Measurements from ENCODE around the gene PYGM.

DNA sequence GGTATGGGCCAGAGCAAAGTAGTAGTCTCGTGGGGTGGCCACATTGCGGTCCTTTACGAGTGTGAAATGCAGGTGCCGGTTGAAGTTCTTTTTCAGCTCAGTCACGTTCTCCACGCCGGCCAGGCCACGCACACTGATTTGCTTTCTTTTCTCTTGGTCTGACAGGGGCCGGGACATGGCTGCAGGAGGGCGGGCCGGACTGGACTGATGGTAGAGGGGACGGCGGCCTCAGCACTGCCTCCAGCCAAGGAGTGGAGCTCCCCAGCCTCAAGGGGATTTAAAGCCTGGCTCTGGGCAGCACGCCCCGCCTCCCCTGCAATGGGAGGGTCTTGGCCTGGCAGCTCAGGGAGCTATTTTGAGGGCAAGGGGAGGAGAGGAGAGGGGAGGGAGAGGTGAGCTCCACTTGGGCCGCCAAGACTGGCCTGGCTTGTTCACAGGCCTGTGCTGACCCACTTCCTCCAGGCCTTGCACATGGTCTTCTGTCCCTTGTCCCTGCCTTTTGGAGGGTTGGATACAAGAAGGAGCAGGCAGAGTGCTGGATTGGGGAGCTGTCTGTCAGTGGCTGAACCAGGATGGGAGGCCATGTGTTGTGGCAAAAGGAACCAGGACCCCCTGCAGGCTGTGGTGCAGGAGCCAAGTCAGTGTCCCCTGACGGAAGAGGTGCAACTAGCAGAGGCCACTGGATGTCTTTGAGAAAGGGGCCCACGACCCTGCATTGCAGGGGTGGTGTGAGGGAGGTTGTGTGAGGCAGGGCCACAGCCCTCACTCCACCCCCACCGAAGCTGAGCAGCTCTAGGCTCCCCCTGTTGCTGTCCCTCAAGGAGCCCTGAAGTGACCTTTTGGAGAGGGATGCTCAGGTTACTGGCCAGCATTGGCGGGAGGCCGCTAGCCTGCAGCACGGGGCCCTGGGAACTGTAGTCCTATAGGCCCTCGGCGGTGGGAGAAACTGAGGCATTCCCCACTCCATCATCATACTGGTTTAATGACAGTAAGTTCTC, at the start of gene PYGM:
- TF ChIP-seq CTCF (IDR thresholded peaks at IDR 0.05; ENCODE audit: control extremely low read depth in 1 of 3, insufficient read depth in 1 of 3, low read depth in 1 of 3, low read length in 3 of 3) (no peak), ATF3 (IDR thresholded peaks at IDR 0.05; ENCODE audit: insufficient read depth, low read depth, low read length) (no peak), SP1 (IDR thresholded peaks at IDR 0.05; ENCODE audit: low read depth, low read length) (no peak), POLR2A (IDR thresholded peaks at IDR 0.05; ENCODE audit: control extremely low read depth in 1 of 2, low read depth in 2 of 2, low read length in 2 of 2) (peak in 1 of 2 experiments; percentile 61; a peak in 1 of 3 replicates), EP300 (IDR thresholded peaks at IDR 0.05; ENCODE audit: borderline replicate concordance in 1 of 2, low read depth in 2 of 2, low read length in 2 of 2) (no peak), GABPA (IDR thresholded peaks at IDR 0.05; ENCODE audit: borderline replicate concordance, insufficient read depth, low read length) (0 out of 2 replicates have a peak, but pooled peaks have one; percentile 6), POLR2AphosphoS5 (IDR thresholded peaks at IDR 0.05; ENCODE audit: low read depth, low read length) (peak; percentile 13; the same call in 1 of the 2 replicates), YY1 (IDR thresholded peaks at IDR 0.05; ENCODE audit: low read depth, low read length) (no peak), EZH2 (IDR thresholded peaks at IDR 0.05; ENCODE audit: low read depth, low read length, severe bottlenecking) (no peak), MAX (IDR thresholded peaks at IDR 0.05) (peak; percentile 36; the same call in 1 of the 2 replicates)
- TF ChIP-seq, protein P1, sequence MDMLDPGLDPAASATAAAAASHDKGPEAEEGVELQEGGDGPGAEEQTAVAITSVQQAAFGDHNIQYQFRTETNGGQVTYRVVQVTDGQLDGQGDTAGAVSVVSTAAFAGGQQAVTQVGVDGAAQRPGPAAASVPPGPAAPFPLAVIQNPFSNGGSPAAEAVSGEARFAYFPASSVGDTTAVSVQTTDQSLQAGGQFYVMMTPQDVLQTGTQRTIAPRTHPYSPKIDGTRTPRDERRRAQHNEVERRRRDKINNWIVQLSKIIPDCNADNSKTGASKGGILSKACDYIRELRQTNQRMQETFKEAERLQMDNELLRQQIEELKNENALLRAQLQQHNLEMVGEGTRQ (IDR thresholded peaks at IDR 0.05; ENCODE audit: low read length) = no peak
- TF ChIP-seq, protein P2, sequence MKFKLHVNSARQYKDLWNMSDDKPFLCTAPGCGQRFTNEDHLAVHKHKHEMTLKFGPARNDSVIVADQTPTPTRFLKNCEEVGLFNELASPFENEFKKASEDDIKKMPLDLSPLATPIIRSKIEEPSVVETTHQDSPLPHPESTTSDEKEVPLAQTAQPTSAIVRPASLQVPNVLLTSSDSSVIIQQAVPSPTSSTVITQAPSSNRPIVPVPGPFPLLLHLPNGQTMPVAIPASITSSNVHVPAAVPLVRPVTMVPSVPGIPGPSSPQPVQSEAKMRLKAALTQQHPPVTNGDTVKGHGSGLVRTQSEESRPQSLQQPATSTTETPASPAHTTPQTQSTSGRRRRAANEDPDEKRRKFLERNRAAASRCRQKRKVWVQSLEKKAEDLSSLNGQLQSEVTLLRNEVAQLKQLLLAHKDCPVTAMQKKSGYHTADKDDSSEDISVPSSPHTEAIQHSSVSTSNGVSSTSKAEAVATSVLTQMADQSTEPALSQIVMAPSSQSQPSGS (IDR thresholded peaks at IDR 0.05; ENCODE audit: low read length) = no peak
